HG03025 (cell line): ENCODE results near the gene MEIOSIN.

Experiments used
- ATAC-seq: cut with Tn5 transposase; IDR thresholded peaks from one replicate; pipeline ENCODE4 v1.9.1; 2021; ENCODE audit warnings: mild to moderate bottlenecking, moderate library complexity; ENCODE audit not compliant: unreplicated experiment, low FRiP score

The MEIOSIN gene

GRCh38 chr19:45777395-45777961, 44.2 kb downstream of the MEIOSIN start:
- ATAC-seq = no peak

GRCh38 chr19:45778010-45778661, 44.9 kb downstream of the MEIOSIN start:
- no peak for ATAC-seq

GRCh38 chr19:45779231-45780145, 46.2 kb downstream of the MEIOSIN start:
- no peak for ATAC-seq

- ATAC-seq = no peak
Measured at GRCh38 chr19:45780146-45780447, 46.9 kb downstream of the MEIOSIN start.

GRCh38 chr19:45780448-45781213, 47.4 kb downstream of the MEIOSIN start:
- no peak for ATAC-seq

- ATAC-seq = no peak
Measured at GRCh38 chr19:45781214-45782161, 48.2 kb downstream of the MEIOSIN start.

- no peak for ATAC-seq
Measured at GRCh38 chr19:45782162-45782691, 49.0 kb downstream of the MEIOSIN start, which contains the start of gene DMPK. Gene DMPK (minus strand): TSS chr19:45782490. CDS start chr19:45782352, 138 bp downstream.

- no peak for ATAC-seq
Measured at GRCh38 chr19:45782820-45783785, 49.9 kb downstream of the MEIOSIN start.

GRCh38 chr19:45784096-45784495, 50.9 kb downstream of the MEIOSIN start:
- no peak for ATAC-seq

GRCh38 chr19:45785097-45785496, 51.9 kb downstream of the MEIOSIN start:
- ATAC-seq = no peak

- ATAC-seq = no peak
Measured at GRCh38 chr19:45785781-45786532, 52.7 kb downstream of the MEIOSIN start.

GRCh38 chr19:45786533-45786894, 53.3 kb downstream of the MEIOSIN start:
- ATAC-seq = no peak

GRCh38 chr19:45789035-45789786, 56.0 kb downstream of the MEIOSIN start:
- ATAC-seq = no peak

GRCh38 chr19:45790942-45791341, 57.7 kb downstream of the MEIOSIN start:
- ATAC-seq = no peak

- ATAC-seq = peak; percentile 9
Measured at GRCh38 chr19:45791744-45792469, 58.7 kb downstream of the MEIOSIN start.

- ATAC-seq = peak; percentile 82
Measured at GRCh38 chr19:45792470-45793177, 59.4 kb downstream of the MEIOSIN start, which contains the start of gene DMWD. Gene DMWD (minus strand): TSS chr19:45792845. CDS start chr19:45792756, 89 bp downstream.
